GM12891 (cell line): ENCODE measurements around the gene SEC22C.

ENCODE experiments used
- POLR2A ChIP-seq: IDR thresholded peaks from 2 replicates; pipeline ENCODE4 v1.6.1; 2011; ENCODE audit warnings: low read depth, low read length, control low read depth
- POLR2AphosphoS5 ChIP-seq: IDR thresholded peaks from 2 replicates; pipeline ENCODE4 v1.6.1; 2011; ENCODE audit warnings: low read depth, low read length, control low read depth
- POU2F2 ChIP-seq: IDR thresholded peaks from 2 replicates; pipeline ENCODE4 v1.6.1; 2011; ENCODE audit warnings: low read depth, mild to moderate bottlenecking, control low read depth, low read length, moderate library complexity
- SPI1 ChIP-seq: IDR thresholded peaks from 2 replicates; pipeline ENCODE4 v1.6.1; 2011; ENCODE audit warnings: low read depth, low read length, control low read depth
- TAF1 ChIP-seq: IDR thresholded peaks from 2 replicates; pipeline ENCODE4 v1.6.1; 2011; ENCODE audit warnings: low read depth, low read length, control low read depth

DNA sequence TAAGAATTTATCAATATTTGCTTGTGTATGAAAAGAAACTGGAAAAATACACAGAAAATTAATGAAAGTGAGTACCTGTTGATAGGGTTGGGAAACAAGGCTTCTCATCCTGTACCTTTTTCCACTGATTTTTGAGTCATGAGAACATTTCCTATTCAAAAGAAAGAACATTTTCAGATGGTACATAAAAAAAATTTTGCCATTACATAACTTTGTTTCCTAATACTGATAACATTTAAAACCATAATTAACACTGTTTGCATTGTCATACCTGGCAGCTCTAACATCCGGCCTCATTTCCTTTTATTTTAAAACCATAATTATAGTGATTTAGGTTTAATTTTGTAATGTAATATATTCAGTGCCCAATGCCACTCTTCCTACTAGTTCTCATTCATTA is 30.4 kb upstream of the SEC22C start:
- TF ChIP-seq POLR2AphosphoS5 (no peak), POLR2A (no peak), TAF1 (no peak), SPI1 (no peak), POU2F2 (no peak)
